DND-41 (cell line): ENCODE results near the gene SCEL.

Experiments
- CTCF ChIP-seq: IDR thresholded peaks from 2 replicates; pipeline ENCODE4 v1.5.1; 2012; ENCODE audit warnings: borderline replicate concordance, low read length, moderate library complexity, mild to moderate bottlenecking; ENCODE audit not compliant: poor library complexity, severe bottlenecking; ENCODE audit errors: extremely low read depth
- EZH2 ChIP-seq: IDR thresholded peaks from 3 replicates; pipeline ENCODE4 v1.6.1; 2012; ENCODE audit warnings: borderline replicate concordance, low read depth, mild to moderate bottlenecking, moderate library complexity, low read length, inconsistent platforms; ENCODE audit not compliant: severe bottlenecking

GRCh38 chr13:77691871-77692270, 156.4 kb downstream of the SCEL start:
- no peak for TF ChIP-seq CTCF
- TF ChIP-seq EZH2, result no peak
